Measurements from ENCODE around the gene CRHR1.

CRHR1 gene

GRCh38 chr17:45823598-45823997 is 39.5 kb downstream of the CRHR1 start:
- H3F3A ChIP-seq (ENCODE audit: insufficient read depth), result no peaks in the 10 kb centered on the region
- TF ChIP-seq EZH2phosphoT487 (conservative IDR thresholded peaks at IDR 0.05; ENCODE audit: low read length), result no peak
- TF ChIP-seq CTCF (IDR thresholded peaks at IDR 0.05; ENCODE audit: insufficient read depth, low read length, poor library complexity, severe bottlenecking), result no peak
- H3K4me3 ChIP-seq (ENCODE audit: insufficient read depth, low read length, poor library complexity, severe bottlenecking), result no peak overlapping the region
- no peak overlapping the region for H3K27ac ChIP-seq (ENCODE audit: low read depth, low read length)
- H2AFZ ChIP-seq (ENCODE audit: low read depth, low read length, severe bottlenecking), result no peak overlapping the region
- no peaks in the 10 kb centered on the region for H3K79me2 ChIP-seq (ENCODE audit: insufficient read depth, low read length)
- H4K20me1 ChIP-seq (ENCODE audit: low read depth, low read length), result no peaks in the 10 kb centered on the region
- H3K27me3 ChIP-seq (ENCODE audit: low read length), result no peaks in the 10 kb centered on the region
- no peaks in the 10 kb centered on the region for H3K9me2 ChIP-seq (replicated peaks; ENCODE audit: insufficient read depth, low read length)
- no peaks in the 10 kb centered on the region for H3K9me3 ChIP-seq (ENCODE audit: insufficient read depth, low read length)
- H3K36me3 ChIP-seq (ENCODE audit: low read length), result no peaks in the 10 kb centered on the region
- H3K4me2 ChIP-seq (ENCODE audit: low read depth, low read length, poor library complexity, severe bottlenecking), result no peak overlapping the region
- no peak overlapping the region for H3K9ac ChIP-seq (ENCODE audit: low read length)

GRCh38 chr17:45824475-45824874 is 40.4 kb downstream of the CRHR1 start:
- TF ChIP-seq CTCF (IDR thresholded peaks at IDR 0.05; ENCODE audit: insufficient read depth, low read length, poor library complexity, severe bottlenecking) (no peak), EZH2phosphoT487 (conservative IDR thresholded peaks at IDR 0.05; ENCODE audit: low read length) (no peak)
- no peaks in the 10 kb centered on the region for H4K20me1 ChIP-seq (ENCODE audit: low read depth, low read length)
- H2AFZ ChIP-seq (ENCODE audit: low read depth, low read length, severe bottlenecking), result no peak overlapping the region
- no peaks in the 10 kb centered on the region for H3K79me2 ChIP-seq (ENCODE audit: insufficient read depth, low read length)
- no peak overlapping the region for H3K4me2 ChIP-seq (ENCODE audit: low read depth, low read length, poor library complexity, severe bottlenecking)
- no peaks in the 10 kb centered on the region for H3F3A ChIP-seq (ENCODE audit: insufficient read depth)
- H3K9ac ChIP-seq (ENCODE audit: low read length), result no peak overlapping the region
- no peaks in the 10 kb centered on the region for H3K27me3 ChIP-seq (ENCODE audit: low read length)
- no peak overlapping the region for H3K27ac ChIP-seq (ENCODE audit: low read depth, low read length)
- H3K9me3 ChIP-seq (ENCODE audit: insufficient read depth, low read length), result no peaks in the 10 kb centered on the region
- H3K9me2 ChIP-seq (replicated peaks; ENCODE audit: insufficient read depth, low read length), result no peaks in the 10 kb centered on the region
- no peak overlapping the region for H3K4me3 ChIP-seq (ENCODE audit: insufficient read depth, low read length, poor library complexity, severe bottlenecking)
- H3K36me3 ChIP-seq (ENCODE audit: low read length), result no peaks in the 10 kb centered on the region

- Histone ChIP-seq H3K36me3 (ENCODE audit: low read length) (no peaks in the 10 kb centered on the region), H3K9ac (ENCODE audit: low read length) (no peak overlapping the region), H3K9me2 (replicated peaks; ENCODE audit: insufficient read depth, low read length) (no peaks in the 10 kb centered on the region), H3K9me3 (ENCODE audit: insufficient read depth, low read length) (no peaks in the 10 kb centered on the region), H3F3A (ENCODE audit: insufficient read depth) (no peaks in the 10 kb centered on the region), H3K4me3 (ENCODE audit: insufficient read depth, low read length, poor library complexity, severe bottlenecking) (no peak overlapping the region), H3K4me2 (ENCODE audit: low read depth, low read length, poor library complexity, severe bottlenecking) (no peak overlapping the region), H3K27ac (ENCODE audit: low read depth, low read length) (no peak overlapping the region), H2AFZ (ENCODE audit: low read depth, low read length, severe bottlenecking) (no peak overlapping the region), H3K27me3 (ENCODE audit: low read length) (no peaks in the 10 kb centered on the region), H3K79me2 (ENCODE audit: insufficient read depth, low read length) (no peaks in the 10 kb centered on the region), H4K20me1 (ENCODE audit: low read depth, low read length) (no peaks in the 10 kb centered on the region)
- TF ChIP-seq EZH2phosphoT487 (conservative IDR thresholded peaks at IDR 0.05; ENCODE audit: low read length) (no peak), CTCF (IDR thresholded peaks at IDR 0.05; ENCODE audit: insufficient read depth, low read length, poor library complexity, severe bottlenecking) (no peak)
These were observed 40.9 kb downstream of the CRHR1 start for GRCh38 chr17:45824901-45825492.
